K562 (cell line): ENCODE data around the gene PPT2. TPM values are rescaled to one million over a fixed set of nuclear protein-coding genes. Genes with fewer than 3 reads are reported as not detected.

Experiments used
- ATF2 ChIP-seq: sonication (generic); formaldehyde crosslinking; IDR thresholded peaks from 2 replicates; pipeline ENCODE4 v1.8.1; 2022; ENCODE audit warnings: missing genetic modification reagents
- BMI1 ChIP-seq: fragments of 150-350 bp; IDR thresholded peaks from 2 replicates; pipeline ENCODE4 v1.6.1; 2014; ENCODE audit warnings: low read length
- CCNT2 ChIP-seq: IDR thresholded peaks from 2 replicates; pipeline ENCODE4 v1.6.1; 2011; ENCODE audit warnings: borderline replicate concordance, low read depth, mild to moderate bottlenecking, moderate library complexity, mixed read lengths, low read length; ENCODE audit not compliant: insufficient read length; ENCODE audit errors: extremely low read depth
- ELF4 ChIP-seq: fragments of 450-650 bp; formaldehyde crosslinking; IDR thresholded peaks from 2 replicates; pipeline ENCODE4 v1.4.0; 2022; ENCODE audit warnings: missing genetic modification characterization
- ETS2 ChIP-seq: IDR thresholded peaks from 2 replicates; pipeline ENCODE4 v1.6.1; 2016; ENCODE audit warnings: borderline replicate concordance, missing genetic modification characterization, mild to moderate bottlenecking, moderate library complexity, missing compliant biosample characterization; ENCODE audit not compliant: poor library complexity, severe bottlenecking
- FOXA1 ChIP-seq: fragments of 450-650 bp; IDR thresholded peaks from 2 replicates; pipeline ENCODE4 v1.6.1; 2016; ENCODE audit warnings: mild to moderate bottlenecking, borderline replicate concordance
- FOXK2 ChIP-seq, 2 experiments: fragments of 450-650 bp; IDR thresholded peaks in 1 of 2; conservative IDR thresholded peaks in 1 of 2; 2 replicates each; pipeline ENCODE4 v1.6.1; 2016; ENCODE audit warnings: low read depth in 2 of 2, mild to moderate bottlenecking in 1 of 2
- HDAC6 ChIP-seq: IDR thresholded peaks from 2 replicates; pipeline ENCODE4 v1.6.1; 2012; ENCODE audit warnings: low read depth, mild to moderate bottlenecking, control low read depth, inconsistent platforms, low read length, moderate library complexity
- KDM1A ChIP-seq, 2 experiments: fragments of 450-650 bp; IDR thresholded peaks; 2 replicates each; pipeline ENCODE4 v1.6.1; 2016; ENCODE audit warnings: mild to moderate bottlenecking in 2 of 2
- LCOR ChIP-seq: sonication (generic); formaldehyde crosslinking; IDR thresholded peaks from 2 replicates; pipeline ENCODE4 v1.8.0; 2022; ENCODE audit warnings: mild to moderate bottlenecking, missing genetic modification reagents
- NFIX ChIP-seq: fragments of 250-450 bp; sonication (Bioruptor Pico); IDR thresholded peaks from 2 replicates; pipeline ENCODE4 v1.4.0; 2020; ENCODE audit warnings: low read depth, mild to moderate bottlenecking, moderate library complexity
- NKRF ChIP-seq: fragments of 450-650 bp; IDR thresholded peaks from 2 replicates; pipeline ENCODE4 v1.6.1; 2016; ENCODE audit warnings: borderline replicate concordance
- RBM15 ChIP-seq: fragments of 200-400 bp; formaldehyde crosslinking; IDR thresholded peaks from 2 replicates; pipeline ENCODE4 v1.6.1; 2018; ENCODE audit warnings: mild to moderate bottlenecking, low read length, moderate library complexity; ENCODE audit not compliant: insufficient read depth
- RHOXF2B ChIP-seq: fragments of 250-450 bp; sonication (Bioruptor Pico); conservative IDR thresholded peaks from 2 replicates; pipeline ENCODE4 v1.5.1; 2021
- SIX5 ChIP-seq, 2 experiments: IDR thresholded peaks; 2 replicates each; pipeline ENCODE4 v1.6.1; 2011; ENCODE audit warnings: low read length in 2 of 2, borderline replicate concordance in 1 of 2, low read depth in 1 of 2, mild to moderate bottlenecking in 1 of 2, moderate library complexity in 1 of 2; ENCODE audit not compliant: insufficient read depth in 1 of 2
- TFE3 ChIP-seq: fragments of 450-650 bp; formaldehyde crosslinking; IDR thresholded peaks from 2 replicates; pipeline ENCODE4 v1.4.0; 2020; ENCODE audit warnings: mild to moderate bottlenecking, mixed read lengths
- ZKSCAN1 ChIP-seq: fragments of 150-350 bp; IDR thresholded peaks from 2 replicates; pipeline ENCODE4 v1.6.1; 2016; ENCODE audit warnings: low read depth, low read length
- ZNF263 ChIP-seq: sonication (generic); formaldehyde crosslinking; IDR thresholded peaks from 2 replicates; pipeline ENCODE4 v1.8.0; 2022; ENCODE audit warnings: mild to moderate bottlenecking, missing genetic modification reagents, borderline replicate concordance
- ZNF408 ChIP-seq: fragments of 250-450 bp; sonication (Bioruptor Pico); IDR thresholded peaks from 2 replicates; pipeline ENCODE4 v1.4.0; 2020; ENCODE audit warnings: low read depth, mild to moderate bottlenecking, moderate library complexity
- ZNF445 ChIP-seq: fragments of 250-450 bp; sonication (Bioruptor Pico); IDR thresholded peaks from 2 replicates; pipeline ENCODE4 v1.4.0; 2020; ENCODE audit warnings: low read depth, mild to moderate bottlenecking, moderate library complexity
- polyA plus RNA-seq, 8 experiments: library from polyadenylated mRNA; depleted of rRNA in 4 of 8; stranded (reverse) in 5 of 8; unstranded in 3 of 8; fragments of >200 nt; fragmentation: Nextera tagmentation in 2 of 8; fragmentation: Illumina TruSeq in 1 of 8; extraction: Ambion mirVana in 2 of 8; extraction: Trizol in 1 of 8; gene quantifications; 2 replicates each; pipeline versions ENCODE4 v1.2.1 to v1.2.3, GENCODE V29; 2011 to 2014; ENCODE audit warnings: inconsistent platforms in 1 of 8, missing spikeins in 1 of 8
- total RNA-seq, 7 experiments: library from RNA; depleted of rRNA in 6 of 7; stranded (reverse); fragments of >200 nt in 6 of 7; fragmentation: Illumina TruSeq in 2 of 7; extraction: Trizol in 2 of 7; gene quantifications; 2 replicates each; pipeline versions ENCODE4 v1.2.1 to v1.2.3, GENCODE V29; 2011 to 2021; ENCODE audit warnings: low replicate concordance in 1 of 7
- TF ChIP-seq, protein P1 (sequence below): sonication (generic); IDR thresholded peaks from 2 replicates; pipeline ENCODE4 v1.6.1; 2016

The PPT2 gene
- total and polyA plus RNA-seq, 9 of the 15 experiments (the other 6 are each of a cell fraction or from before 2014, with no cell fraction given), result 27.4 to 98.8 (median 69.9) TPM

DNA sequence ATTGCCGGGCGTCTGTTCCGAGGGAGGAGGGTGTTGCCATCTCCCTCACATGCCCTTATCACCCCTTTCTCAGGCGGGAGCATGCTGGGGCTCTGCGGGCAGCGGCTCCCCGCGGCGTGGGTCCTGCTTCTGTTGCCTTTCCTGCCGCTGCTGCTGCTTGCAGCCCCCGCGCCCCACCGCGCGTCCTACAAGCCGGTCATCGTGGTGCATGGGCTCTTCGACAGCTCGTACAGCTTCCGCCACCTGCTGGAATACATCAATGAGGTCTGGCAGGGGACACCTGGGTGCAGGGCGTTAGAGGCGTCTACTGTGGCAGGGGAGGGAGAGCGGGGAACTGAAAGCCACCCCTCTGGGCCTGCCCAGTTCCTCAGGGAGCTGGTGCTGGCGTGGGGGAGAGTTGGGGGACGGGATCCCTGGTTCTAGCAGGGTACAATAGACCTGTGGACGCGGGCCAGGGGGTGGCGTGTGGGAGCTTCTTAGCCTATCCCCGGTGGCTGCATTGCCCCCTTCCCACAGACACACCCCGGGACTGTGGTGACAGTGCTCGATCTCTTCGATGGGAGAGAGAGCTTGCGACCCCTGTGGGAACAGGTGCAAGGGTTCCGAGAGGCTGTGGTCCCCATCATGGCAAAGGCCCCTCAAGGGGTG is 697 bp downstream of the PPT2 start (continued):
- TF ChIP-seq KDM1A (IDR thresholded peaks at IDR 0.05) (peak in 1 of 2 experiments; percentile 50; a peak in 1 of 4 replicates), ELF4 (no peak), ATF2 (no peak), BMI1 (no peak), NKRF (peak; percentile 96), ZNF263 (CRISPR knock-in tag) (peak; percentile 66), ZNF408 (CRISPR knock-in tag) (no peak), LCOR (CRISPR knock-in tag) (no peak; the same call in 1 of the 2 replicates), RHOXF2B (CRISPR knock-in tag) (no peak), ZNF445 (CRISPR knock-in tag) (no peak), HDAC6 (no peak), FOXK2 (conservative IDR thresholded peaks at IDR 0.05 in 1 of 2, IDR thresholded peaks at IDR 0.05 in 1 of 2; ENCODE audit: low read depth in 2 of 2) (no peak; a peak in 1 of 4 replicates), TFE3 (no peak), RBM15 (no peak), ETS2 (tag) (no peak), FOXA1 (no peak), NFIX (CRISPR knock-in tag) (no peak), ZKSCAN1 (0 out of 2 replicates have a peak, but pooled peaks have one; percentile 35), CCNT2 (peak; percentile 49), SIX5 (IDR thresholded peaks at IDR 0.05; ENCODE audit: borderline replicate concordance in 1 of 2, insufficient read depth in 1 of 2, low read depth in 1 of 2, low read length in 2 of 2) (no peak)
- TF ChIP-seq, protein P1, sequence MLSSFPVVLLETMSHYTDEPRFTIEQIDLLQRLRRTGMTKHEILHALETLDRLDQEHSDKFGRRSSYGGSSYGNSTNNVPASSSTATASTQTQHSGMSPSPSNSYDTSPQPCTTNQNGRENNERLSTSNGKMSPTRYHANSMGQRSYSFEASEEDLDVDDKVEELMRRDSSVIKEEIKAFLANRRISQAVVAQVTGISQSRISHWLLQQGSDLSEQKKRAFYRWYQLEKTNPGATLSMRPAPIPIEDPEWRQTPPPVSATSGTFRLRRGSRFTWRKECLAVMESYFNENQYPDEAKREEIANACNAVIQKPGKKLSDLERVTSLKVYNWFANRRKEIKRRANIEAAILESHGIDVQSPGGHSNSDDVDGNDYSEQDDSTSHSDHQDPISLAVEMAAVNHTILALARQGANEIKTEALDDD, result no peak
